IPS DF 6.9 (cell line): ENCODE data around the gene GCKR.

Source experiments
- DNase-seq: peaks from one replicate; pipeline ENCODE4 v3.0.0-alpha.2; 2013; ENCODE audit warnings: low read depth, low spot score
- H3K27ac ChIP-seq: one replicate; pipeline ENCODE4 v1.5.1; 2013; ENCODE audit warnings: low read length, control low read depth
- H3K27me3 ChIP-seq: 2 replicates; pipeline ENCODE4 v1.6.1; 2013; ENCODE audit warnings: mild to moderate bottlenecking, low read length; ENCODE audit not compliant: control insufficient read depth, insufficient read depth
- H3K36me3 ChIP-seq: 2 replicates; pipeline ENCODE4 v1.6.1; 2013; ENCODE audit warnings: low read length; ENCODE audit not compliant: control insufficient read depth, insufficient read depth
- H3K4me1 ChIP-seq: 2 replicates; pipeline ENCODE4 v1.6.1; 2013; ENCODE audit warnings: low read length; ENCODE audit not compliant: control insufficient read depth, insufficient read depth
- H3K4me3 ChIP-seq: 2 replicates; pipeline ENCODE4 v1.5.1; 2013; ENCODE audit warnings: mild to moderate bottlenecking, low read length
- H3K9me3 ChIP-seq: 2 replicates; pipeline ENCODE4 v1.6.1; 2013; ENCODE audit warnings: low read length, inconsistent platforms; ENCODE audit not compliant: control insufficient read depth, insufficient read depth
- WGBS: extraction: QIAGEN DNeasy Blood & Tissue Kit; methylation state at CpG from one replicate; pipeline ENCODE4 v1.1.7; 2013; ENCODE audit warnings: mixed read lengths, missing lambda C conversion rate; ENCODE audit not compliant: insufficient read length, insufficient coverage; 5-methylcytosine and 5-hydroxymethylcytosine counted together

Gene GCKR

DNA sequence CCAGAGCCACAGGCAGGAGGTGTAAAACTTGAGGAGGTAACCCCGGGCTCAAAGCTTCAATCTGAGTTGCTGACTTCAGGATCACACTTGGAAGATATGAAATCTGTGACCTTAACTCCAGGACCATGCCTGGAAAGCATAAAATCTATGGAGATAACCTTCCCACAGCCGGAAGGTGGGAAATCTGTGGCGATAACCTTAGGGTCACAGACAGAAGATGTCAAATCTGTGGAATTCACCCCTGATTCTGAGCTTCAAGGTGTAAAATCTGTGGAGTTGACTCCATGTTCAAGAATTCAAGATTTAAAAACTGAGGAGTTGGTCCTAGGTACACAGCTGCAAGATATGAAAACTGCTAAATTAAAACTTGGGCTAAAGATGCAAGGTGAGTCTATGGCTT is 74.6 kb downstream of the GCKR start:
- no CpG with 5 or more reads among the region's 3 CpGs for WGBS
- no peak for DNase-seq
- Histone ChIP-seq H3K36me3 (no peaks in the 10 kb centered on the region), H3K4me3 (no peak overlapping the region), H3K4me1 (no peaks in the 10 kb centered on the region), H3K9me3 (no peaks in the 10 kb centered on the region; the same call in 1 of the 2 replicates), H3K27me3 (no peaks in the 10 kb centered on the region), H3K27ac (no peak overlapping the region)

DNA sequence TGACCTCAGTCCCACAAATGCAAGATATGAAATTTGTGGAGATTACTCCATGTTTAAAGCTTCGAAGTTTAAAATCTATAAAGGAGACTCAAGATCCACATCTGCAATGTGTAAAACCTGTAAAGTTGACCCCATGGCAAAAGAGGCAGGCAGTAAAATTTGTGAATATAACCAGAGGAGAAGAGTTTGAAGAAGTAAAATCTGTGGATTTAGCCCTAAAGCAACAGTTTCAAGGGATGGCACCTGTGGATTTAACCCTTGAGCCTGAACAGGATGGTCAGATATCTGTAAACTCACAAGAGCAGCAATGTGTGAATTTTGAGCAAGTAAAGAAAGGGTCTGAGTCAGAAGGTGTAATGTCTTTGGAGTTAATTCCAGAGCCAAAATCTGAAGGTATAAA is 75.0 kb downstream of the GCKR start:
- no peak for DNase-seq
- Histone ChIP-seq H3K27ac (no peak overlapping the region), H3K36me3 (no peaks in the 10 kb centered on the region), H3K27me3 (no peaks in the 10 kb centered on the region), H3K9me3 (no peaks in the 10 kb centered on the region; the same call in 1 of the 2 replicates), H3K4me3 (no peak overlapping the region), H3K4me1 (no peaks in the 10 kb centered on the region)
- no CpG with 5 or more reads among the region's 1 CpG for WGBS

- no peaks in the 10 kb centered on the region for H3K27me3 ChIP-seq
- no peak overlapping the region for H3K4me3 ChIP-seq
- no peak overlapping the region for H3K27ac ChIP-seq
- no peaks in the 10 kb centered on the region for H3K4me1 ChIP-seq
- WGBS = no CpG with 5 or more reads among the region's 2 CpGs
- H3K36me3 ChIP-seq = no peaks in the 10 kb centered on the region
- no peaks in the 10 kb centered on the region; the same call in 1 of the 2 replicates for H3K9me3 ChIP-seq
- DNase-seq = no peak
Observed at GRCh38 chr2:27572439-27572838, 75.8 kb downstream of the GCKR start.

- H3K9me3 ChIP-seq = no peaks in the 10 kb centered on the region; the same call in 1 of the 2 replicates
- H3K27me3 ChIP-seq = no peaks in the 10 kb centered on the region
- no peaks in the 10 kb centered on the region for H3K36me3 ChIP-seq
- no peaks in the 10 kb centered on the region for H3K4me1 ChIP-seq
- DNase-seq = no peak
- H3K27ac ChIP-seq = no peak overlapping the region
- no CpG with 5 or more reads among the region's 6 CpGs for whole genome bisulfite sequencing
- H3K4me3 ChIP-seq = no peak overlapping the region
Observed at GRCh38 chr2:27572998-27573429, 76.4 kb downstream of the GCKR start.
